C4-2B (cell line): ENCODE results near the gene LRRC49.

Source experiments
- CTCF ChIP-seq: fragments of 450-650 bp; conservative IDR thresholded peaks from 2 replicates; pipeline ENCODE4 v1.5.1; 2017; ENCODE audit warnings: mild to moderate bottlenecking
- ZFX ChIP-seq: fragments of 450-650 bp; IDR thresholded peaks from 2 replicates; pipeline ENCODE4 v1.6.1; 2017

- TF ChIP-seq CTCF (no peak), ZFX (no peak)
Measured at GRCh38 chr15:71010997-71011396, 118.4 kb downstream of the LRRC49 start.
